ENCODE measurements around the gene TMEM222.
A peak's percentile ranks its signal among the peaks of the same experiment; 100 is the strongest.

The TMEM222 gene

DNA sequence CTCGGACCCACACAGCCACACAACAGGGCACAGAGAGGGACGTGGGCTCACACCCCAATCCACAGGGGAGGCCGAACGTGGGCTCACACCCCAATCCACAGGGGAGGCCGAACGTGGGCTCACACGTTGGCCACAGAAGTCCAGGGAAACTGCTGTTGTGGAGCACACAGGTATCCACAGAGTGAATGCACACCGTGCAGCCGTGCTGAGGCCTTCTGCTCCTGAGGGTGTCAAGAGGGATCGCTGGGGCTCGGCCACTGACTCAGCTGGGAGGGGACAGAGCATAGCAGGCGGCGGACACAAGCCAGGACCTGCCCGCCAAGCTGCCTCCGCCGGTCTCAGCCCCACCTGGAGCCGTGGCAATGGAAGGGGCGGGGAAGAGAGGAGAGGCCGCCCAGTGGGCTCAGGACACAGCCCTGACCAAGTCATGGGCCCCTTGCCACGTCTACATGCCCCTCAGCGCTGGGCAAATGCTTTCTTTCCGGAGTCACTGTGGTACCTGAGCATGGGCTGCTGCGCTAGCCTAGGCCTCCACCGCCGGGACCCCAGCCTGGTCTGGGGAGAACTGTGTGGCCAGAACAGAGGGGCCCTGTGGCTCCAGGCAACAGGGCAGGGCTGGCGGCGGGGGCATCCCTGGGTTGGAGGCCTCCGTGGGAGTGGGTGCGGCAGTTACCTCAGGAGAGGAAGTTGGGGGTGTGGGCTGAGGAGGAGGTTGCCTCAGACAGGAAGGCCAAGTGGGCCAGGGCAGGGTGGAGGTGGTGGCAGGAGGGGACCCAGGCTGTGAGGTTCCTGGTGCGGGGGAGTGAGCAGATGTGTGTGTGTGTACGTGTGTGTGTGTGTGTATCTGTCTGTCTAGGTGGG is 21.0 kb downstream of the TMEM222 start:
- peak; percentile 48 for DNase-seq

DNA sequence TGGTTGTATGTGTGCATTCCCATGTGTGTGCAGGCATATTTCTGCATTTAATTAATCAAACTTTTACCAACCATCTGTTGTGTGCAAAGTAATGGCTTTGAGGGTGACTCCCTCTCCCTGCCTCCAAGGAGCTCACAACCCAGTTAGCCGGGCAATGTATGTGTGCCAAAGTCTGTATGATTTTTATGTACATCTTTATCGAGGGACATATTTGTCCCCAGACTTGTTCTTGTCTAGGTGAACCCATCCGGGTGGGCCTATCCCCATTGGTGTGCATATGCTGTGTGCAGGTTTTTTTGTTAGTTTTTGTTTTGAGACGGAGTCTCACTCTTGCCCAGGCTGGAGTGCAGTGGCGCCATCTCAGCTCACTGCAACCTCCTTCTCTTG is 21.7 kb downstream of the TMEM222 start:
- no peak for DNase-seq

DNA sequence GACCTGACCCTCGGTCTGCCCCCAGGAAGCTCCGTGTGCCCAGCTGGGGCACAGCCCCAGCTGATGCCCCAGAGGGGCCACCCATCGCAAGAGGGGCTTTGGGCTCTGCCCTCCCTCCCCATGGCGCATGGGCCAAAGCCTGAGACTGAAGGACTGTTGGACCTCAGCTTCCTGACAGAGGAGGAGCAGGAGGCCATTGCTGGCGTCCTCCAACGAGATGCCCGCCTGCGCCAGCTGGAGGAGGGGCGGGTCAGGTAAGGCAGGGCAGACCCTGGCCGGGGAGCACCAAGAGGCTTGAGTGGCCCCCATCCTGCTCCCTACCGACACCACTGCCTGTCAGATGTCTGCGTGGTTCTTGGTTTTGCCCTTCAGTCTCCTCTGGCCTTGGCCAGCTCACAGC is 23.3 kb downstream of the TMEM222 start:
- no peak for DNase-seq

DNA sequence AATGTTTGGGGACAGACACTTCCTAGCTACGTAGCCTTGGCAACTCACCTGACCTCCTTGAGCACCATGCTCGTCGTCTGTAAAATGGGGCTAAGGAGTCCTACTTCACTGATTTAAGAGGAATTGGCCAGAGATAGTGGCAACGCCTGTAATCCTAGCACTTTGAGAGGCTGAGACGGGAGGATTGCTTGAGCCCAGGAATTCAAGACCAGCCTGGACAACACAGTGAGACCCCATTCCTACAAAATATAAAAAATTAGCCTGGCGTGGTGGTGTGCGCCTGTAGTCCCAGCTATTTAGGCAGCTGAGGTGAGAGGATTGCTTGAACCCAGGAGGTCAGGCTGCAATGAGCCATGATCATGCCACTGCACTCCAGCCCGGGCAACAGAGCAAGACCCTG is 24.4 kb downstream of the TMEM222 start:
- no peak for DNase-seq

DNA sequence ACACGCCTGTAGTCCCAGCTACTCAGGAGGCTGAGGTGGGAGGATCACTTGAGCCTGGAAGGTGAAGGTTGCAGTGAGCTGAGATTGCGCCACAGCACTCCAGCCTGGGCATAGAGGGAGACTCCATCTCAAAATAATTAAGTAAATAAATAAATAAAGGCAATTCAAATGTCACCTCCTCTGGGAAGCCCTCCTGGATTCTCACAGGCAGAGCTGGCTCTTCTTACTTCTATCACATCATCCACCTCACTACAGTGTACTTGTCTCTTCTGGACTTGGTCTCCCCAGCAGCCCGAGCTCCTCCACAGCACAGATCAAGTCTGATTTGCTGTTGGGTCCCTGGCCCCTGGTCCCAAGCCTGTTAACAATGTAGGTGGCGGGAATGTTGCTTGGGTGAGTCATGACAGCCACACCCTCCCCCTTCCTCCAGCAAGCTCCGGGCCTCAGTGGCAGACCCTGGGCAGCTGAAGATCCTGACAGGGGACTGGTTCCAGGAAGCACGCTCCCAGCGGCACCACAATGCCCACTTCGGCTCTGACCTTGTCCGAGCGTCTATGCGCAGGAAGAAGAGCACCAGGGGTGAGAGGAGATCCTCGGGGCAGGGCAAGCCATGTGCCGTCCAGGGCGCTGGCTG is 25.1 kb downstream of the TMEM222 start:
- no peak for DNase-seq

DNA sequence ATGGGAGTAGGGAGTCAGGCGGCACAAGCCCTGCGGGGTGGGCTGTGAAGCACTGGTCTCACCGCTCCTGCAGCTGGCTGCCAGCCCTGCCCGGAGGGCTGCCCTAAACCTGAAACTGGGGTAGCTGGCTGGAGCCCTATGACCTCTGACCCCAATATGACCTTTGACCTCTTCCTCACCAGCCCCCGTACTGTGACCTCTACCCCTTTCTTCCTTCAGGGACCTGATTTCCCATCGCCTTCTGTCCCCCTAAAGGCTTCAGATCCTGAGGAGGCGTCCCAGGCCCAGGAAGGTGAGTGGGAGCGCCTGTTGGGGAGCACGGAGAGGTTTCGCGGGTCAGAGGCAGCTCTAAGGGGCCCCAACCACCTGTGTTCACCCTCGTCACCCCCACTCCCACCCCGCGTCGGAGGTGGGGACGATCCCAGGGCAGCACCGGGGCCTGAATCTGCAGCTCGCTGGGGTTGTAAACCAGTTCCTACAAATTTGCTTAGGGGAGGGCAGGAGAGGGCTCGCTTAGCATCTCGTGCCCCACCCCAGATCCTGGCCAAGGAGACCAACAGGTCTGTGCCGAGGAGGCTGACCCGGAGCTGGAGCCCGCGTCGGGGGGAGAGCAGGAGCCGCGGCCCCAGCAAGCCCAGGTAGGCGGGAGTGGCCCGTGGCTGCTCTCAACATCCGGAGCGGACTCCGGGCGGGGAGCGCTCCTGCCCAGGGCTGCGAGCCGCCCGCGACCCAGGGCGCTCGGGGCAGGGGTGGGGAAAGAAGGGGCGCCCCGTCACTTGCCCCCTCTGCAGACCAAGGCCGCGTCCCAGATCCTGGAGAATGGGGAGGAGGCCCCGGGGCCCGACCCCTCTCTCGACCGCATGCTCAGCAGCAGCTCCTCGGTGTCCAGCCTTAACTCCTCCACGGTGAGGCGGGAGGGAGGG is 27.2 kb downstream of the TMEM222 start:
- DNase-seq: peak; percentile 20

DNA sequence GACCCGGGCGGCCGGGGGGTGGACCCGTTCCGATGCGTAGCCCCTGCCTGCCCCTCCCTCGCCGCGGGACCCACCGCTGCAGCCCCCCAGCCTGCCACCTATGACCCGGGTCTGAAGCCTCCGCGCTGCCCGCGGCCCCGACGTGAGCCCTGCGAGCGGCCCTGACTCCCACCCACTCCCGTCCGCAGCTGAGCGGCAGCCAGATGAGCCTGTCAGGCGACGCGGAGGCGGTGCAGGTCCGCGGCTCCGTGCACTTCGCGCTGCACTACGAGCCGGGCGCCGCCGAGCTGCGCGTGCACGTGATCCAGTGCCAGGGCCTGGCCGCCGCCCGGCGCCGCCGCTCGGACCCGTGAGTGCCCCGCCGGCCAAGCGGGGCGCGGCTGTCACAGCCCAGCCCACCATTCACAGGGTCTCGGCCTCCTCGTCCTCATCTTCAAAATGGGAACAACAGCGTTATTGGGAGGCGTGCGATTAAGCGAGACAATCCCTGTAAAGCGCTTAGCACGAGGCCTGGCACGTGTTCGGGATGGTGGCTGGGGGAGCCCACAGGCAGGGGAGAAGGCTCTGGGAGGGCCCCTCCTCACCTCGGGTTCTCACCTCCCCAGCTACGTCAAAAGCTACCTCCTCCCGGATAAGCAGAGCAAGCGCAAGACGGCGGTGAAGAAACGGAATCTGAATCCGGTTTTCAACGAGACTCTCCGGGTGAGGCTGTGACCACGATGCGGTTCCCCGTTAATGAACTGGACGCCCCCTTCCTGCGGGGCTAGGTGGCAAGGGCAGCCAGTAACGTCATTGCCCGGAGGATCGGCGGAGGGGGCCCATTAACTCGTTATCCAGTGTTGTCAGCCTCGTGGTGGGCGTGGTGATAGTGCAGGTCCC is 28.1 kb downstream of the TMEM222 start:
- DNase-seq: no peak

DNA sequence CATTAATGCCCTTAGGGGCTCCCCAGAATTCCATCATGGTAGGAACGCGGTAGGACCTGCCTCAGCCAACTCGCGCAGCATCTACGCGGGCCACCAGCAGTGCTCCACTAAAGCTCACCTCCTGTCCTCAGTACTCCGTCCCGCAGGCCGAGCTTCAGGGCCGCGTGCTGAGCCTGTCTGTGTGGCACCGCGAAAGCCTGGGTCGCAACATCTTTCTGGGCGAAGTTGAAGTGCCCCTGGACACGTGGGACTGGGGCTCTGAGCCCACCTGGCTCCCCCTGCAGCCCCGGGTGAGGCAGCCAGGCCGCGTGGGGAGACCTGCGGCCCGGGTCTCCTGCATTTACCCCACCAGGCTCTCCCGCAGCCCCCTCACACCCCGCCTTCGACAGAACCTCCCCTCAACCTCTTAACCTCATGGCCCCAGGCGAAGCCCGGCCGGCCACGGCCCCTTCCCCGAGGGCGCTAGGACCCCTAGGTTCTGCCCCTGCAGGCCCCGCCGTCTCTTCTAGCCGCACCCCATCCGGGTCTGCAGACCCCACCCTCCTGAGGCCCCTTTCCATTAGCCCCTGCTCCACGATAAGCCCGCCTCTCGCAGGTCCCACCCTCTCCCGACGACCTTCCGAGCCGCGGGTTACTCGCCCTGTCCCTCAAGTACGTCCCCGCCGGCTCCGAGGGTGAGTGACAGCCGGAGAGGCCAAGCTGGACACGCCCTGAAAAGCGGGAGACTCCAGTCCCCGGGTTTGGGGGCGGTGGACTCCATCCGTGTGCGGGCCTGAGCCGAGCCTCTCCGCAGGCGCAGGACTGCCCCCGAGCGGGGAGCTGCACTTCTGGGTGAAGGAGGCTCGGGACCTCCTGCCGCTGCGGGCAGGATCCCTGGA is 28.9 kb downstream of the TMEM222 start:
- no peak for DNase-seq

DNA sequence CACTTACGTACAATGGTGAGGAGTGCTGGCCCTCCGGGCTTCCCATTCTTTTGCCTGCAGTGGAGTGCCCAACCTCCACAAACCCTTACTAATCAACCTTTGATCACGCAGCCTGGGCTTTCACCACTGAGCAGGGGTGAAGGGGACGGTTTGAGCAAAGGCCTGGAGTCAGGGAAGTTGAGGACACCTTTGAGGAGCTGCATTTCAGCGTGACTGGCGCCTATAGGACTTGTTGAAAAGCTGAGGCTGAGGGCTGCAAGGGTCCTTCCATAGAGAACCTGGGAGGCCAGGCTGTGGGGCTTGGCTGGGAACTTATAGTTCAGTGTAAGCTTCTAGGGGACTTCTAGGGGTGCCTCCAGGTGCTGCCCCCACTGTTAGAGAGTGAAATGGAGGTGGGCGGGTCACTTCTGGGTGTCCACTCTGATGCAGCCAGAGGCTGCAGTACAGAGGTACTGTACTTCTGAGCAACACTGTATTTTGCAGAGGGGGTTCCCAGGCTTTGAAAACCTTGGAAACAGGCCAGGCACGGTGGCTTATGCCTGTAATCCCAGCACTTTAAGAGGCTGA is 29.7 kb downstream of the TMEM222 start:
- no peak for DNase-seq

DNA sequence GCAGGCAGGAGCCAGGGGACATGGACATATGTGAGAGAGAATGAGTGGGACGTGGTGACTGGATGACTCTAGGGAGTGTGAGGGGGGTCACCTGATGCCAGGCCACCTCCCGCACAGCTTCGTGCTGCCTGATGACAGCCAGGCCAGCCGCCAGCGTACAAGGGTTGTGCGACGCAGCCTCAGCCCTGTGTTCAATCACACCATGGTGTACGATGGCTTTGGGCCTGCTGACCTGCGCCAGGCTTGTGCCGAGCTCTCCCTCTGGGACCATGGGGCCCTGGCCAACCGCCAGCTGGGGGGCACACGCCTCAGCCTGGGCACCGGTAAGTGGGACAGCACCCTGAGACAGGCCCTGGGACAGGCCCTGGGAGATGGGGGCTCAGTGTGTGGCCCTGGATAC is 31.2 kb downstream of the TMEM222 start:
- no peak for DNase-seq

DNA sequence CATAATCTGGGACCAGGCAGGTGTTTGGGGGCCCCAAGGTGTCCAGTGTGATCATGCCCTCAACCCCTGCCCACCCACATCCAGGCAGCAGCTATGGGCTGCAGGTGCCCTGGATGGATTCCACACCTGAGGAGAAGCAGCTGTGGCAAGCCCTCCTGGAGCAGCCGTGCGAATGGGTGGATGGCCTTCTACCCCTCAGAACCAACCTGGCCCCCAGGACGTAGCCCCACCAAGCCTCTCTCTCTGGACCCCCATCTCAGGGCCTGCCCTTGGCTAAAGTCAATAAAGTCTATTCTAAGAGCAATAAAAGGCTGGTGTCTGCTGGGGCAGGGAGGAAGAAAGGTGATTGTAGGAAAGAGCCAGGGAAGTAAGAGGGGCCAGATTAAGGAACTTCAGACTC is 31.7 kb downstream of the TMEM222 start:
- DNase-seq: no peak

DNA sequence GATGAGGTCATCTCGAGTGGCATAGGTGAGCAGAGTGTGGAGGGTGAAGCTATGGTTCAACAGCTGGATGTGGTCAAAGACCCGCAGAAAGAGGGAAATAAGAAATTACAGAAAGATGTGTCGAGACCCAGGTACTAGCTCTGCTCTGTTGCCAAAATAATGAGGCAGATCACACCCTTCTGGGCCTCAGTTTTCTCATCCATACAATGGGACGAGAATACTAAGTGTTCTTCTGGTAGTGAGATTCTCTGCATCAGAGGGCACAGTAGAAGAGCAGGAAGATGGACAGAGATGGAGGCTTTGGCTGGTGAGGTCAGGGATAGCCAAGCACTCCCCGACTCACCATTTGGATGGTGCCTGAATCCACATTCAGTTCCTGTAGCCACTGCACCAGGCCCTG is 33.7 kb downstream of the TMEM222 start:
- no peak for DNase-seq

DNA sequence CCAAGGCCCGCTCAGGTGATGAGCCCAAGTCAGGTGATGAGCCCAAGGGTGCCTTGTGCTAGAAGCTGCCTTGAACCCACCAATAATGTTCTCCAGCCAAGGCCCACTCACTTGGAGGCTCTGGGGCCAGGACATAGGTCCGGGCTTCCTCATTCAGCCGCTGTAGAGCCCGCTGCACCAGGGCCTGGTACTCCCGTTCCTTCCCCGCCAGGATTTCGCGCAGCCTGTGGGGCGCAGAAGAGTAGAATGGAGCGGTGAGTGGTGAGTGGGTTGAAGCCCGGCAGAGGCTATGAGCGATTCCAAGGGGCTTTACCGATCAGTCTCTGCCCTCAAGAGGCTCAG is 34.3 kb downstream of the TMEM222 start:
- DNase-seq: no peak

DNA sequence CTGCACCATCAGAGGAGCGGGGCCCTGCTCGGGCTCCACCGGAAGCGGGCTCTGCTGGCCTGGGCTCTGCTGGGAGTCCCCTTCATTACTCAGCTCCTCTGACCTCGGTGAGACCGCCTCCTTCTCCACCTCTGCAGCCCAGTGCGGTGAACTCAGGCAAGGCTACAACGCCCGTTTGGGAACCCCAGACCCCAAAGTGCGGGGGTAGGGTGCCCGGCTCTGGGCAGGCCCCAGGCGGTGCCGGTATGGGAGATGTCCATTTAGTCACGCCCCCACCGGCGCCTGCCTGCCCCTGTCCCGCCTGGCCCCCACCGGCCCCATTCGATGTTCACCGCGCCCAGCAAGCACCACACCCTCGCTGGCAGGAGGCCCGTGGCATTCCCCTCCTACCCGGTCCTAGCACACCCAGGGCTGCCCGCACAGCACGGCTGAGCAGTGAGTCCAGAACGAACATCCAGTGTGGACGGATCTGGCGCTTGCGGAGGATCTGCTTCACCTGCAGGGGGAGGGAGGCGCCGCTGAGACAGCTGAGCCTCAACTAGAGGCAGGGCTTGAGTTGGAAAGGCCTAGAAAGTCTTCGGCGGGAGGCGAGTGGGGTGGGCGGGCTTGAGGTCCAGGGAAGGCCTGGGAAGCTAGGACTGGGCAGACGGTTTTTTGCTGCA is 34.8 kb downstream of the TMEM222 start:
- no peak for DNase-seq

DNA sequence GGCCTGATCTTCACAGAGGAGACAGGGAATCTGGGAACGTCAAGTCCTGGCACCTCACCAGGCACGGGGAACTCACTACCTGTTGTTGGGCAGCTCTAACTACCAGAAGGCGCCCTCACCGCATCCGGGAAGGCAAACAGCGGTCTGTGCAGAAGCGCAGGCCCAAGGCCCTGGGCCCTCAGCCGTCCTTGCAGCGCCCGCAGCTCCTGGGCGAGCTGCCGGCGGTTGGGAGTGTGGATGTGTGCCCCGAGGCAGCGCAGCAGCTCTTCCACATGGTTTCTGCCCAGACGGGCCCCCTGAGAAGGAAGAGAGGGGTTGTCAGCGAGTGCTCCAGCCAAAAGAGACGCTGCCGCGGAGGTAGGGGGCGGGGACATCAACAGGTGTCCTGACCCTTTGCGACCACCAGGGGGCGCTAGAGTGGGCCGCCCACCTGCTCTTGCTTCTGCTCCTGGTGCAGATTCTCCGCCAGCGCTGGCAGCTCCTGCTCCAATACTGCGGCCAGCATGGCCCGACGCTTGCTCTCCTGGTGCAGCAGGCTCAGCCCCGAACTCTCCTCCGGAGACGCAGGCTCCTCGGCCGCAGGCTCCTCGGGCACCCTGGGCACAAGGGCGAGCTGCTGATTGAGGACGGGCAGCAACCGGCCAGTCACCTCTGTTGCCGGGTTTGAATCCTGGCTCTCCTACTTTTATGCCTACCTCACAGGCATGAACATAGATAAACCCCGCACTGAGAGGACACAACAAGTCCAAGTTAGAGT is 35.5 kb downstream of the TMEM222 start:
- DNase-seq: peak; percentile 73

DNA sequence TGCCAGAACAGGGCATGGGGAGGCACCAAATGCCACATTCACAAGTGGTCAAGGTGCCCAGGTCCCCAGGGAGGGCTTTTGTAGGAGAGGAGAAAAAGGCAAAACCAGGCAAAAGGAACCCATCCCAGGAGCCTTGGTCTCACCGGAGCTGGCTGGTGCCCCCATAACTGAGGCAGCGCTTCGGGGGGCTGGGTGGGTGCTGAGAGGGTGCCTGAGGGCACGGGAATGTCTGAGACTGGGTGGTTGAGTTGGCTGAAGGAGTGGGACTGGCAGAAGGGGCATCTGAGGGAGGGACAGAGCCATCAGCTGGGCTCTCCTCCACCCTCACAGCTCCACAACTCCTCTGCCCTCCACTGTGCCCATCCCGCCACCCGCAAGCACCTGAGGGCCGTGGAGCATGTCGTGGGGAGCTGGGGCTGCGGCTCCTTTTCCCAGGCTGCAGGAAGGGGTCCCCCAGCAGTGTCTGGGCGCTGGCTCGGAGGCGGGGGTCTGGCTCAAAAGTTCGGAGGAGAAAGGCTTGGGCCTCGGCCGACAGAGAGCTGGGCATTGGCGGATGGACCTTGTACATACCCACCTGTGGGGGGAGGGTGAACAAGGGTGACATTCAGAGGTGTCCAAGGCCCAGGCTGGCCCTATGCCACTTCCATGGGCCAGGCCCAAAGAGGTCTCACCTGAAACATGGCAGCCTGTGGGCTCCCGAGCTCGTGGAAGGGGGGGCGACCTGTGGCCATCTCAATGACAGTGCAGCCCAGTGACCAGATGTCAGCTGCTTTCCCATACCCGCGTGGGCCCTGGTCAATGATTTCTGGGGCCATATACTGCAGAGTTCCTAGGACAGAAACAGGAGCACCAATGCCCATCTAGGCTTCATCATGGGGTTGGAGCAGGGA is 36.3 kb downstream of the TMEM222 start:
- no peak for DNase-seq

DNA sequence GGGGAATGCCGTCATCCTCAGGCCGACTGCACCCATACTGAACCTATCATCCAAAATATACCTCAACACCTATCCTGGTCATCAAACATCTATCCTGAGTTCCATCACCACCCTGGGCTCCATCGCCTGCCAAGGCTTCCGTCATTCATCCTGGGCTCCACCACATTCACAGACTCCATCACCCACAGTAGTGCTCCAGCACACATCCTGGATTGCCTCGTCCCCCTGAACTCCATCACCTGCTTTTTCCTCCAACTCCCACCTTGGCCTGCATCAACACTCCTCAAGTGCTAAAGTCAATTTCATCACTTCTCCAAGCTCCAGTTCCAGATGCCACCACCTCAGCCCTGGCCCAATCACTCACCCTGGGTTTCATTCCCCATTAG is 37.0 kb downstream of the TMEM222 start:
- DNase-seq: no peak

DNA sequence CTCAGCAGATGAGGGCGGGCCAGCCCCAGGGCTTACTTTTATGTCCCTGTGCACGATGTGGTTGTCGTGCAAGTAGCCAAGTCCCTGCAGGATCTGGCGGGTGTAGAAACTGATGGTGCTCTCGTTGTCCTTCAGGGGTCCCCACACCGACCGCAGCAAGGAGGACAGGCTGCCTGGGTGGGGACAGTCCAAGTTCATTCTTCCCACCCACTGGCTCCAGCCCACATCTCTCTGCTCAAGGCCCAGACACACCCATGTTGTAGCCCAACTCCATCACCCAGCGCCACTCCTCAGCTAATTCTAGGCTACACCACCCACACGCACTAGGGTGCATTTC is 37.8 kb downstream of the TMEM222 start:
- no peak for DNase-seq

Measured in effector CD8-positive, alpha-beta T cell (primary cell).